Measurements from ENCODE around the gene ERMAP.

- TF ChIP-seq, protein P1, sequence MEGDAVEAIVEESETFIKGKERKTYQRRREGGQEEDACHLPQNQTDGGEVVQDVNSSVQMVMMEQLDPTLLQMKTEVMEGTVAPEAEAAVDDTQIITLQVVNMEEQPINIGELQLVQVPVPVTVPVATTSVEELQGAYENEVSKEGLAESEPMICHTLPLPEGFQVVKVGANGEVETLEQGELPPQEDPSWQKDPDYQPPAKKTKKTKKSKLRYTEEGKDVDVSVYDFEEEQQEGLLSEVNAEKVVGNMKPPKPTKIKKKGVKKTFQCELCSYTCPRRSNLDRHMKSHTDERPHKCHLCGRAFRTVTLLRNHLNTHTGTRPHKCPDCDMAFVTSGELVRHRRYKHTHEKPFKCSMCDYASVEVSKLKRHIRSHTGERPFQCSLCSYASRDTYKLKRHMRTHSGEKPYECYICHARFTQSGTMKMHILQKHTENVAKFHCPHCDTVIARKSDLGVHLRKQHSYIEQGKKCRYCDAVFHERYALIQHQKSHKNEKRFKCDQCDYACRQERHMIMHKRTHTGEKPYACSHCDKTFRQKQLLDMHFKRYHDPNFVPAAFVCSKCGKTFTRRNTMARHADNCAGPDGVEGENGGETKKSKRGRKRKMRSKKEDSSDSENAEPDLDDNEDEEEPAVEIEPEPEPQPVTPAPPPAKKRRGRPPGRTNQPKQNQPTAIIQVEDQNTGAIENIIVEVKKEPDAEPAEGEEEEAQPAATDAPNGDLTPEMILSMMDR (IDR thresholded peaks at IDR 0.05): no peak
- no peak for TF ChIP-seq POLR2A (IDR thresholded peaks at IDR 0.05)
Measured at GRCh38 chr1:42786097-42786496, 30.8 kb upstream of the ERMAP start.

Data from esophagus squamous epithelium (tissue), 4 donors.